WTC11 (cell line): ENCODE measurements around the gene COQ2.

ENCODE experiments used
- CREB1 ChIP-seq: sonication (generic); formaldehyde crosslinking; IDR thresholded peaks from 2 replicates; pipeline ENCODE4 v1.8.0; 2023; ENCODE audit warnings: mild to moderate bottlenecking, missing genetic modification reagents
- CTCF ChIP-seq: fragments of 200-600 bp; IDR thresholded peaks from 2 replicates; pipeline ENCODE4 v1.8.0; 2022; ENCODE audit warnings: antibody characterized with exemption
- JUN ChIP-seq: sonication (generic); formaldehyde crosslinking; IDR thresholded peaks from 2 replicates; pipeline ENCODE4 v1.8.0; 2023; ENCODE audit warnings: mild to moderate bottlenecking, missing genetic modification reagents
- MAX ChIP-seq: sonication (generic); formaldehyde crosslinking; IDR thresholded peaks from 2 replicates; pipeline ENCODE4 v1.8.0; 2022; ENCODE audit warnings: mild to moderate bottlenecking, missing genetic modification reagents
- ZNF263 ChIP-seq: sonication (generic); formaldehyde crosslinking; IDR thresholded peaks from 2 replicates; pipeline ENCODE4 v1.8.1; 2022; ENCODE audit warnings: low read depth, mild to moderate bottlenecking, moderate library complexity, missing genetic modification reagents
- ZNF396 ChIP-seq: fragments of 250-450 bp; sonication (Bioruptor Pico); IDR thresholded peaks from 2 replicates; pipeline ENCODE4 v1.8.0; 2021; ENCODE audit warnings: mild to moderate bottlenecking, moderate library complexity, borderline replicate concordance
- ZNF423 ChIP-seq: fragments of 250-450 bp; sonication (Bioruptor Pico); IDR thresholded peaks from 2 replicates; pipeline ENCODE4 v2.1.2; 2022; ENCODE audit warnings: mild to moderate bottlenecking, moderate library complexity
- ZNF512 ChIP-seq: sonication (generic); formaldehyde crosslinking; IDR thresholded peaks from 2 replicates; pipeline ENCODE4 v1.8.1; 2022; ENCODE audit warnings: missing genetic modification reagents, borderline replicate concordance

- TF ChIP-seq MAX (no peak), ZNF263 (CRISPR knock-in tag) (no peak), JUN (CRISPR knock-in tag) (no peak), CTCF (no peak), ZNF512 (no peak), ZNF396 (CRISPR knock-in tag) (no peak), ZNF423 (no peak), CREB1 (CRISPR knock-in tag) (no peak)
Measured at GRCh38 chr4:83317671-83318070, 33.1 kb upstream of the COQ2 start.
